Stomach (tissue), 9 donors: Measurements from ENCODE around the gene SIPA1. TPM values are rescaled to one million over a fixed set of nuclear protein-coding genes. Genes with fewer than 3 reads are reported as not detected.
A peak's percentile ranks its signal among the peaks of the same experiment; 100 is the strongest.
"Not testable (repeated sequence)": the region's sequence is repeated elsewhere in the genome, so short reads cannot be mapped to it uniquely, and the experiment has no call there.

Source experiments
- DNase-seq, 2 donors: peaks; one replicate each; pipeline versions ENCODE4 v3.0.0 to v3.0.0-alpha.2; 2013 to 2019
- H3K27ac ChIP-seq, 5 donors: fragments of 200-600 bp in 4 of 5; sonication (generic) in 4 of 5; one replicate each; pipeline ENCODE4 v1.5.1; 2013 to 2019; ENCODE audit warnings: mild to moderate bottlenecking in 1 of 5, moderate library complexity in 1 of 5
- H3K27me3 ChIP-seq, 3 donors: fragments of 200-600 bp; sonication (generic); one replicate each; pipeline ENCODE4 v1.5.1; 2017 to 2019; ENCODE audit warnings: mixed run types in 1 of 3
- H3K36me3 ChIP-seq, 4 donors: fragments of 200-600 bp; sonication (generic); 1 replicate in 3 of 4; 2 replicates in 1 of 4; pipeline ENCODE4 v1.5.1; 2016 to 2019
- H3K4me1 ChIP-seq, 4 donors: fragments of 200-600 bp; sonication (generic); one replicate each; pipeline ENCODE4 v1.5.1; 2016 to 2019
- H3K4me3 ChIP-seq, 4 donors: fragments of 200-600 bp; sonication (generic) in 3 of 4; one replicate each; pipeline ENCODE4 v1.5.1; 2016 to 2019; ENCODE audit warnings: mild to moderate bottlenecking in 1 of 4
- H3K9me3 ChIP-seq, 4 donors: fragments of 200-600 bp; sonication (generic); one replicate each; pipeline ENCODE4 v1.5.1; 2016 to 2019
- CTCF ChIP-seq, 7 experiments: fragments of 450-650 bp in 4 of 7; fragments of 200-600 bp in 3 of 7; sonication (generic) in 3 of 7; IDR thresholded peaks; one replicate each; pipeline ENCODE4 v1.5.1; 2016 to 2019; ENCODE audit warnings: antibody characterized with exemption in 7 of 7, control low read depth in 2 of 7, mild to moderate bottlenecking in 1 of 7
- EP300 ChIP-seq: sonication (generic); formaldehyde crosslinking; IDR thresholded peaks from one replicate; pipeline ENCODE4 v1.6.1; 2017; ENCODE audit warnings: antibody characterized with exemption
- POLR2A ChIP-seq, 4 donors: fragments of 450-650 bp; IDR thresholded peaks; one replicate each; pipeline ENCODE4 v1.6.1; 2016; ENCODE audit warnings: antibody characterized with exemption in 4 of 4, control low read depth in 2 of 4, mild to moderate bottlenecking in 1 of 4, moderate library complexity in 1 of 4
- POLR2AphosphoS5 ChIP-seq, 3 donors: sonication (generic); formaldehyde crosslinking; IDR thresholded peaks; one replicate each; pipeline ENCODE4 v1.6.1; 2016; ENCODE audit warnings: antibody characterized with exemption in 3 of 3
- WGBS, 5 donors: extraction: QIAGEN DNeasy Blood & Tissue Kit in 3 of 5; methylation state at CpG; one replicate each; pipeline versions ENCODE4 v1.1.5 to v1.1.7; 2013 to 2018; 5-methylcytosine and 5-hydroxymethylcytosine counted together
- intact Hi-C: fragments of 100-400 bp; cut with DNase I; formaldehyde crosslinking; loops from one replicate; pipeline ENCODE4 v1.15.1; 2023; ENCODE audit warnings: low total_unique reads
- polyA plus RNA-seq, 3 donors: library from polyadenylated mRNA; stranded (reverse); fragments of 200-250 nt; gene quantifications; one replicate each; pipeline ENCODE4 v1.2.3, GENCODE V29; 2013
- total RNA-seq, 5 donors: library from RNA; depleted of rRNA; stranded (reverse); fragments of >200 nt; gene quantifications; one replicate each; pipeline versions ENCODE4 v1.1.0 to v1.2.3, GENCODE V29; 2014 to 2016
- donor health status: healthy with polysubstance abuse.
- donor health status: Bipolar disorder and iron deficiency.
- donor health status: healthy.

SIPA1 gene
- total and polyA plus RNA-seq, 8 donors = 13.2 to 80.4 (median 42.4) TPM

- DNase-seq = no peak
- H3K9me3 ChIP-seq = no peaks in the 10 kb centered on the region
Measured at GRCh38 chr11:65658174-65659021, 20.5 kb downstream of the SIPA1 start.

GRCh38 chr11:65660038-65660437 is 22.1 kb downstream of the SIPA1 start:
- peak overlapping the region in 4 of 5 donors; percentile 4 to 99 (median 25) for H3K27ac ChIP-seq
- no peaks in the 10 kb centered on the region for H3K27me3 ChIP-seq
- no peak overlapping the region for H3K4me3 ChIP-seq
- 84 to 98% (median 89%) methylated on average over 9 of the region's 9 CpGs for WGBS, 5 donors
- H3K9me3 ChIP-seq = no peaks in the 10 kb centered on the region
- no peak for DNase-seq
- TF ChIP-seq CTCF (IDR thresholded peaks at IDR 0.05) = no peak
- TF ChIP-seq EP300 = no peak
- no peak for TF ChIP-seq POLR2AphosphoS5 (IDR thresholded peaks at IDR 0.05)
- TF ChIP-seq POLR2A (IDR thresholded peaks at IDR 0.05) = no peak
- intact Hi-C loops = no loop called here
- H3K36me3 ChIP-seq = peaks cover 62 to 69% (median 65%) of the 10 kb centered on the region in 4 donors
- H3K4me1 ChIP-seq = peaks cover 23 to 69% (median 48%) of the 10 kb centered on the region in 4 donors

More at GRCh38 chr11:65658174-65659021, 20.5 kb downstream of the SIPA1 start:
- Histone ChIP-seq H3K4me1 (peaks cover 27 to 73% (median 54%) of the 10 kb centered on the region in 4 donors), H3K27ac (no peak overlapping the region), H3K4me3 (no peak overlapping the region), H3K36me3 (peaks cover 73 to 83% (median 79%) of the 10 kb centered on the region in 4 donors), H3K27me3 (no peaks in the 10 kb centered on the region)
- intact Hi-C loops = no loop called here
- 85 to 93% (median 91%) methylated on average over 12 to 21 of the region's 21 CpGs for WGBS, 5 donors
- TF ChIP-seq POLR2AphosphoS5 (IDR thresholded peaks at IDR 0.05) (no peak), EP300 (no peak), POLR2A (IDR thresholded peaks at IDR 0.05) (no peak), CTCF (IDR thresholded peaks at IDR 0.05) (no peak)

- Histone ChIP-seq H3K27ac (peak overlapping the region in 4 of 5 donors; percentile 98 to 100 (median 99)), H3K36me3 (peaks cover 53 to 60% (median 57%) of the 10 kb centered on the region in 4 donors), H3K4me3 (peak overlapping the region in 3 of 4 donors; percentile 64 to 98 (median 79)), H3K4me1 (peaks cover 23 to 61% (median 44%) of the 10 kb centered on the region in 4 donors)
- WGBS, 5 donors = 87 to 96% (median 90%) methylated on average over 9 of the region's 9 CpGs
- intact Hi-C loops, H3K9me3 ChIP-seq, H3K27me3 ChIP-seq, DNase-seq: not testable (repeated sequence)
Measured at GRCh38 chr11:65660908-65661307, 23.0 kb downstream of the SIPA1 start.

- DNase-seq = no peak
- 31 to 62% (median 41%) methylated on average over 3 to 25 of the region's 25 CpGs for WGBS, 5 donors
- TF ChIP-seq POLR2A (IDR thresholded peaks at IDR 0.05) (no peak), POLR2AphosphoS5 (IDR thresholded peaks at IDR 0.05) (no peak), EP300 (no peak), CTCF (IDR thresholded peaks at IDR 0.05) (no peak)
- Histone ChIP-seq H3K36me3 (peaks cover 45 to 52% (median 48%) of the 10 kb centered on the region in 4 donors), H3K27ac (peak overlapping the region; percentile 98 to 100 (median 99)), H3K27me3 (no peaks in the 10 kb centered on the region), H3K4me1 (peaks cover 23 to 56% (median 42%) of the 10 kb centered on the region in 4 donors), H3K4me3 (peak overlapping the region; percentile 64 to 98 (median 87)), H3K9me3 (no peaks in the 10 kb centered on the region)
- intact Hi-C loops = no loop called here
Measured at GRCh38 chr11:65661599-65662246, 23.8 kb downstream of the SIPA1 start.
